MM.1S (cell line): ENCODE results near the gene PCK1.

Experiments used
- EZH2 ChIP-seq: fragments of 300-600 bp; sonication (generic); optimal IDR thresholded peaks from 2 replicates; pipeline ENCODE3; 2017; ENCODE audit warnings: low read depth, mild to moderate bottlenecking, antibody characterized with exemption, low read length, mixed read lengths
- TF ChIP-seq, protein P1 (sequence below): fragments of 300-600 bp; sonication (generic); IDR thresholded peaks from 2 replicates; pipeline ENCODE4 v1.5.1; 2016; ENCODE audit warnings: antibody characterized with exemption, low read length, mixed read lengths

DNA sequence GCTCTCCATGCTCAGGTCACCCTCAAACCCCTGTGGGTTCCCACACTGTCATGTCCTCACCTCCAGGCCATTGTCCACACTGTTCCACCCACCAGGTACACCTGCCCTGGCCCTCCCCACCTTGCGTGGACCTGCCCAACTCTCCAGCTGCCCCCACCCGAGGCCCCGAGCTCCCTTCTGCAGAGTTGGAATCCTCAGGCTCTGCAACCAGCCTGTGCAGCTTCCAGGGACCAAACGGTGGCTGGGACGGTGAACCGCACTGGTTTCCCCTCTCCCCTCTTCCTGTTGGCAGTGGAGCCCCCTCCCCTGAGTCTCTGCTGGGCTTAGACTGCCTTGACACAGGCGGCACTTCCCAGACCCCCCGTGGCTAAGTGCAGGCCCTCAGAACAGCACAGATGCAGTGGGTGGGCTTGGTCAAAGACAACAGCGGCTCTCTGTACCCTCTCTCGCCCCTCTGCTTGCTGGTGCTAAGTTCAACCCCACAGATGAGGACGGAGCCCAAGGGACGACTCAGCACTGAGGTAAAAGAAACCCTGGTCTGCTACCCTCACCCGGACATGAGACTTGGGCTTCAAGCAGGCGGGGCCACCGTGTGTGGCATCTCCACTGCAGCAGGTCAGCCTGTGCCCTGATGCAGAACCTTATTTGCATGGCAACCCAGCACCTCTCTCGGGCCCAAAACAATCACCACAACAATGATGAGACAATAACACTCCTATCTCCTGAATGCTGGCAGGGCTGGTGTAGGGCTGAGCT, 48.4 kb downstream of the PCK1 start:
- TF ChIP-seq, protein P1, sequence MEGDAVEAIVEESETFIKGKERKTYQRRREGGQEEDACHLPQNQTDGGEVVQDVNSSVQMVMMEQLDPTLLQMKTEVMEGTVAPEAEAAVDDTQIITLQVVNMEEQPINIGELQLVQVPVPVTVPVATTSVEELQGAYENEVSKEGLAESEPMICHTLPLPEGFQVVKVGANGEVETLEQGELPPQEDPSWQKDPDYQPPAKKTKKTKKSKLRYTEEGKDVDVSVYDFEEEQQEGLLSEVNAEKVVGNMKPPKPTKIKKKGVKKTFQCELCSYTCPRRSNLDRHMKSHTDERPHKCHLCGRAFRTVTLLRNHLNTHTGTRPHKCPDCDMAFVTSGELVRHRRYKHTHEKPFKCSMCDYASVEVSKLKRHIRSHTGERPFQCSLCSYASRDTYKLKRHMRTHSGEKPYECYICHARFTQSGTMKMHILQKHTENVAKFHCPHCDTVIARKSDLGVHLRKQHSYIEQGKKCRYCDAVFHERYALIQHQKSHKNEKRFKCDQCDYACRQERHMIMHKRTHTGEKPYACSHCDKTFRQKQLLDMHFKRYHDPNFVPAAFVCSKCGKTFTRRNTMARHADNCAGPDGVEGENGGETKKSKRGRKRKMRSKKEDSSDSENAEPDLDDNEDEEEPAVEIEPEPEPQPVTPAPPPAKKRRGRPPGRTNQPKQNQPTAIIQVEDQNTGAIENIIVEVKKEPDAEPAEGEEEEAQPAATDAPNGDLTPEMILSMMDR, result no peak
- no peak for TF ChIP-seq EZH2
